ENCODE measurements around the gene CNGA1.

DNA sequence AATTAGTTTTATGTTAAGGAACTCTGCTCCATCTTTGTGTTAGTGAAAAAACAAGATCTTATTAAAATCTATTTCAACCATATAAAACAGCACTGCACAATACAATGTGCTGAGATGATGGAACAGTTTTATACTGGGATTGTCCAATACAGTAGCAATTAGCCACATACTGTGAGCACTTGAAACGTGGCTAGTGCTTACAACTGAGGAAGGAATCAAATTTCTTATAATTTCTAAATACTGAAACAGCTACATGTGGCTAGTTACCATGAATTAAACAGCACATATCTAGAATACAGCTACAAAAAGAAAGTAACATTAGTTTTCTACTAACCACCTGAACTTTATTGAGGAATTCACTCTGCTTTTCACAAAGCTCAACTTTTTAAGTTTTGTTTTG, 116.8 kb downstream of the CNGA1 start:
- TF ChIP-seq POLR2A (IDR thresholded peaks at IDR 0.05; ENCODE audit: low read depth, low read length): no peak
- no peak for TF ChIP-seq POLR2AphosphoS5 (IDR thresholded peaks at IDR 0.05; ENCODE audit: low read depth, low read length)
- no peak for TF ChIP-seq TAF1 (IDR thresholded peaks at IDR 0.05; ENCODE audit: low read depth, low read length)
- no peak for TF ChIP-seq POU2F2 (IDR thresholded peaks at IDR 0.05; ENCODE audit: low read depth, low read length)
